Liver (tissue), 9 donors: Measurements from ENCODE around the gene RPTOR. TPM values are rescaled to one million over a fixed set of nuclear protein-coding genes. Genes with fewer than 3 reads are reported as not detected.

Source experiments
- DNase-seq: peaks from one replicate; pipeline ENCODE4 v3.0.0-alpha.2; 2017; ENCODE audit warnings: low spot score
- H3K27ac ChIP-seq, 2 donors: one replicate each; pipeline ENCODE4 v1.7.0; 2013; ENCODE audit warnings: inconsistent platforms in 2 of 2, low read length in 2 of 2, control low read depth in 1 of 2, low read depth in 1 of 2, mild to moderate bottlenecking in 1 of 2
- H3K27me3 ChIP-seq, 4 donors: one replicate each; pipeline versions ENCODE4 v1.6.1 to v1.7.0; 2013; ENCODE audit warnings: low read length in 3 of 4, inconsistent platforms in 1 of 4, mild to moderate bottlenecking in 1 of 4, moderate library complexity in 1 of 4; ENCODE audit not compliant: control insufficient read depth in 4 of 4, insufficient read depth in 4 of 4
- H3K36me3 ChIP-seq, 4 donors: one replicate each; pipeline versions ENCODE4 v1.6.1 to v1.7.0; 2013; ENCODE audit warnings: low read length in 3 of 4, mild to moderate bottlenecking in 3 of 4, low read depth in 1 of 4, moderate library complexity in 1 of 4; ENCODE audit not compliant: control insufficient read depth in 4 of 4, insufficient read depth in 3 of 4
- H3K4me1 ChIP-seq, 4 donors: one replicate each; pipeline versions ENCODE4 v1.6.1 to v1.7.0; 2013; ENCODE audit warnings: low read length in 3 of 4, mild to moderate bottlenecking in 3 of 4, moderate library complexity in 1 of 4; ENCODE audit not compliant: control insufficient read depth in 4 of 4, insufficient read depth in 4 of 4
- H3K4me3 ChIP-seq, 3 donors: one replicate each; pipeline versions ENCODE4 v1.6.1 to v1.7.0; 2013; ENCODE audit warnings: low read length in 3 of 3, control low read depth in 1 of 3, low read depth in 1 of 3, mild to moderate bottlenecking in 1 of 3
- H3K9ac ChIP-seq, 2 donors: one replicate each; pipeline ENCODE4 v1.7.0; 2013; ENCODE audit warnings: low read length in 2 of 2, mild to moderate bottlenecking in 2 of 2, moderate library complexity in 2 of 2, control low read depth in 1 of 2, low read depth in 1 of 2
- H3K9me3 ChIP-seq, 4 donors: one replicate each; pipeline versions ENCODE4 v1.6.1 to v1.7.0; 2013; ENCODE audit warnings: low read length in 3 of 4; ENCODE audit not compliant: control insufficient read depth in 4 of 4
- ATF3 ChIP-seq: IDR thresholded peaks from 2 replicates; pipeline ENCODE4 v1.6.1; 2016; ENCODE audit warnings: antibody characterized with exemption
- CTCF ChIP-seq: fragments of 150-350 bp; IDR thresholded peaks from 2 replicates; pipeline ENCODE4 v1.5.1; 2017; ENCODE audit warnings: improper control_type of control experiment, low read depth, low read length; ENCODE audit not compliant: missing input control
- EGR1 ChIP-seq, 2 donors: IDR thresholded peaks; 2 replicates each; pipeline ENCODE4 v1.6.1; 2016 to 2018; ENCODE audit warnings: antibody characterized with exemption in 2 of 2, low read depth in 2 of 2
- FOXA1 ChIP-seq: IDR thresholded peaks from 2 replicates; pipeline ENCODE4 v1.6.1; 2016; ENCODE audit warnings: antibody characterized with exemption
- FOXA2 ChIP-seq: IDR thresholded peaks from 2 replicates; pipeline ENCODE4 v1.6.1; 2016; ENCODE audit warnings: antibody characterized with exemption
- GABPA ChIP-seq, 2 donors: IDR thresholded peaks in 1 of 2; conservative IDR thresholded peaks in 1 of 2; 2 replicates each; pipeline ENCODE4 v1.6.1; 2016; ENCODE audit warnings: antibody characterized with exemption in 2 of 2, mild to moderate bottlenecking in 1 of 2, moderate library complexity in 1 of 2
- HNF4A ChIP-seq, 2 donors: conservative IDR thresholded peaks; 2 replicates each; pipeline ENCODE4 v1.6.1; 2016; ENCODE audit warnings: antibody characterized with exemption in 2 of 2, mild to moderate bottlenecking in 2 of 2
- JUND ChIP-seq, 2 donors: IDR thresholded peaks; 2 replicates each; pipeline ENCODE4 v1.6.1; 2016; ENCODE audit warnings: antibody characterized with exemption in 2 of 2
- MAX ChIP-seq: IDR thresholded peaks from 2 replicates; pipeline ENCODE4 v1.6.1; 2016; ENCODE audit warnings: antibody characterized with exemption
- NR2F2 ChIP-seq: IDR thresholded peaks from 2 replicates; pipeline ENCODE4 v1.6.1; 2016; ENCODE audit warnings: antibody characterized with exemption
- RAD21 ChIP-seq, 2 donors: IDR thresholded peaks; 2 replicates each; pipeline ENCODE4 v1.6.1; 2016; ENCODE audit warnings: antibody characterized with exemption in 2 of 2, mild to moderate bottlenecking in 2 of 2
- REST ChIP-seq: IDR thresholded peaks from 2 replicates; pipeline ENCODE4 v1.6.1; 2016; ENCODE audit warnings: antibody characterized with exemption, mild to moderate bottlenecking
- TAF1 ChIP-seq: conservative IDR thresholded peaks from 2 replicates; pipeline ENCODE4 v1.6.1; 2016; ENCODE audit warnings: antibody characterized with exemption, mild to moderate bottlenecking
- YY1 ChIP-seq: IDR thresholded peaks from 2 replicates; pipeline ENCODE4 v1.6.1; 2016; ENCODE audit warnings: antibody characterized with exemption, mild to moderate bottlenecking
- ZBTB33 ChIP-seq: IDR thresholded peaks from 2 replicates; pipeline ENCODE4 v1.6.1; 2016; ENCODE audit warnings: antibody characterized with exemption
- WGBS: extraction: QIAGEN DNeasy Blood & Tissue Kit; methylation state at CpG from one replicate; pipeline ENCODE4 v1.1.7; 2013; 5-methylcytosine and 5-hydroxymethylcytosine counted together
- polyA plus RNA-seq, 2 donors: library from polyadenylated mRNA; stranded (reverse) in 1 of 2; unstranded in 1 of 2; fragments of 200-250 nt in 1 of 2; fragments of >200 nt in 1 of 2; fragmentation: Nextera tagmentation in 1 of 2; extraction: Ambion mirVana in 1 of 2; gene quantifications; one replicate each; pipeline versions ENCODE4 v1.2.1 to v1.2.3, GENCODE V29; 2013 to 2015
- total RNA-seq, 2 donors: library from RNA; depleted of rRNA; stranded (reverse); fragments of >200 nt; gene quantifications; one replicate each; pipeline ENCODE4 v1.2.3, GENCODE V29; 2014
- donor health status: healthy.
- donor health status: healthy.
- donor health status: healthy.
- donor health status: healthy.
- donor health status: healthy.

The RPTOR gene
- total and polyA plus RNA-seq, 4 donors: 4.8 to 25.4 (median 11.6) TPM

- Histone ChIP-seq H3K4me3 (no peak overlapping the region), H3K9ac (no peak overlapping the region)
- no peak for TF ChIP-seq YY1
- TF ChIP-seq FOXA2: no peak
- TF ChIP-seq MAX: no peak
- no peak for TF ChIP-seq HNF4A (conservative IDR thresholded peaks at IDR 0.05)
- TF ChIP-seq GABPA (IDR thresholded peaks at IDR 0.05 in 1 of 2, conservative IDR thresholded peaks at IDR 0.05 in 1 of 2): no peak
- TF ChIP-seq JUND (IDR thresholded peaks at IDR 0.05): no peak
- no peak for TF ChIP-seq CTCF
- TF ChIP-seq NR2F2: no peak
- no peak for TF ChIP-seq FOXA1
- TF ChIP-seq TAF1: no peak
- no peak for TF ChIP-seq ZBTB33
- no peak for TF ChIP-seq EGR1 (IDR thresholded peaks at IDR 0.05; ENCODE audit: low read depth in 2 of 2)
- TF ChIP-seq RAD21 (IDR thresholded peaks at IDR 0.05): no peak
- no peak for TF ChIP-seq REST
These were observed 13.4 kb downstream of the RPTOR start for GRCh38 chr17:80558046-80558445.

GRCh38 chr17:80559825-80560251 is 15.2 kb downstream of the RPTOR start:
- TF ChIP-seq GABPA (IDR thresholded peaks at IDR 0.05 in 1 of 2, conservative IDR thresholded peaks at IDR 0.05 in 1 of 2) (no peak), NR2F2 (no peak), HNF4A (conservative IDR thresholded peaks at IDR 0.05) (no peak), RAD21 (IDR thresholded peaks at IDR 0.05) (no peak), EGR1 (IDR thresholded peaks at IDR 0.05; ENCODE audit: low read depth in 2 of 2) (no peak), CTCF (no peak), ATF3 (no peak), FOXA1 (no peak), YY1 (no peak), TAF1 (no peak)
- Histone ChIP-seq H3K4me3 (no peak overlapping the region), H3K9ac (no peak overlapping the region), H3K27me3 (no peaks in the 10 kb centered on the region), H3K27ac (no peak overlapping the region), H3K36me3 (peaks cover 0 to 2% (median 0%) of the 10 kb centered on the region in 4 donors), H3K9me3 (no peaks in the 10 kb centered on the region), H3K4me1 (no peaks in the 10 kb centered on the region)
- no peak for DNase-seq
- 77% methylated on average over 6 of the region's 6 CpGs for WGBS

More at GRCh38 chr17:80558046-80558445, 13.4 kb downstream of the RPTOR start:
- Histone ChIP-seq H3K9me3 (no peaks in the 10 kb centered on the region), H3K36me3 (peaks cover 0 to 2% (median 0%) of the 10 kb centered on the region in 4 donors), H3K27me3 (no peaks in the 10 kb centered on the region), H3K27ac (no peak overlapping the region), H3K4me1 (no peaks in the 10 kb centered on the region)
- no peak for DNase-seq
- WGBS: 92% methylated on average over 6 of the region's 6 CpGs
